Type B pancreatic cell (in vitro differentiated cells): ENCODE measurements around the gene CCDC80. TPM values are rescaled to one million over a fixed set of nuclear protein-coding genes. Genes with fewer than 3 reads are reported as not detected.

Experiments
- DNase-seq: peaks from one replicate; pipeline ENCODE4 v3.0.0; 2021; ENCODE audit warnings: mixed read lengths; ENCODE audit not compliant: unreplicated experiment; ENCODE audit errors: extremely low spot score
- H3K27ac Mint-ChIP-seq: 2 replicates; pipeline ENCODE4 v1.8.0; 2021; ENCODE audit warnings: mild to moderate bottlenecking, mixed read lengths
- H3K27me3 Mint-ChIP-seq: 2 replicates; pipeline ENCODE4 v1.8.0; 2021; ENCODE audit warnings: mixed read lengths
- H3K36me3 Mint-ChIP-seq: 2 replicates; pipeline ENCODE4 v1.8.0; 2021; ENCODE audit warnings: mixed read lengths
- H3K4me1 Mint-ChIP-seq: one replicate; pipeline ENCODE4 v1.8.0; 2021; ENCODE audit warnings: mixed read lengths; ENCODE audit not compliant: unreplicated experiment
- H3K4me3 Mint-ChIP-seq: 2 replicates; pipeline ENCODE4 v1.8.0; 2021; ENCODE audit warnings: mild to moderate bottlenecking, mixed read lengths
- H3K9me3 Mint-ChIP-seq: 2 replicates; pipeline ENCODE4 v1.8.0; 2021; ENCODE audit warnings: mixed read lengths
- total RNA-seq: library from RNA; stranded (reverse); gene quantifications from 2 replicates; pipeline ENCODE4 v1.2.1, GENCODE V29; 2021; ENCODE audit warnings: low replicate concordance
- TF ChIP-seq, protein P1 (sequence below): fragments of 200-600 bp; sonication (generic); conservative IDR thresholded peaks from 2 replicates; pipeline ENCODE4 v1.5.0; 2021; ENCODE audit warnings: antibody characterized with exemption, mild to moderate bottlenecking

The CCDC80 gene
- total RNA-seq, 1 donor from 2014 or later: 174 TPM

DNA sequence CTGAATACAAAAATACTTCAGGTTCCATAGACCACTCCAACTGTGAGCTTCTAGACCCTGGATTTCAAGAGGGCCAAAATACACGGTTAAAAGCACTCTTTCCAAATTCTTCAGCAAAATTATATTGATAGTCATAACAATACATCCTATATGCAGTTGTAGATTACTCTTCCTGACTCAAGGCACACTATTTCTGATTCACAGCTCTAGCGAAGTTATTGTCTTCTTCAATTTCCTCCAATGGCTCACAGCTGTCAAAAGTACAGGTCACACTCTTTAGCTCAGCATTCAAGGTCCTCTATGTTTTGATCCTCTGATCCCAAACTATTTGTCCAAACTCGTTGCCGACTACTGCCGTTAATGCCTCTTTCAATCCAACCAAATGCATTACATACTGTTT lies 13.5 kb upstream of the CCDC80 start:
- TF ChIP-seq, protein P1, sequence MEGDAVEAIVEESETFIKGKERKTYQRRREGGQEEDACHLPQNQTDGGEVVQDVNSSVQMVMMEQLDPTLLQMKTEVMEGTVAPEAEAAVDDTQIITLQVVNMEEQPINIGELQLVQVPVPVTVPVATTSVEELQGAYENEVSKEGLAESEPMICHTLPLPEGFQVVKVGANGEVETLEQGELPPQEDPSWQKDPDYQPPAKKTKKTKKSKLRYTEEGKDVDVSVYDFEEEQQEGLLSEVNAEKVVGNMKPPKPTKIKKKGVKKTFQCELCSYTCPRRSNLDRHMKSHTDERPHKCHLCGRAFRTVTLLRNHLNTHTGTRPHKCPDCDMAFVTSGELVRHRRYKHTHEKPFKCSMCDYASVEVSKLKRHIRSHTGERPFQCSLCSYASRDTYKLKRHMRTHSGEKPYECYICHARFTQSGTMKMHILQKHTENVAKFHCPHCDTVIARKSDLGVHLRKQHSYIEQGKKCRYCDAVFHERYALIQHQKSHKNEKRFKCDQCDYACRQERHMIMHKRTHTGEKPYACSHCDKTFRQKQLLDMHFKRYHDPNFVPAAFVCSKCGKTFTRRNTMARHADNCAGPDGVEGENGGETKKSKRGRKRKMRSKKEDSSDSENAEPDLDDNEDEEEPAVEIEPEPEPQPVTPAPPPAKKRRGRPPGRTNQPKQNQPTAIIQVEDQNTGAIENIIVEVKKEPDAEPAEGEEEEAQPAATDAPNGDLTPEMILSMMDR: no peak
- Mint-ChIP-seq H3K36me3 (no peaks in the 10 kb centered on the region), H3K27me3 (no peaks in the 10 kb centered on the region), H3K9me3 (peaks cover 14% of the 10 kb centered on the region), H3K27ac (no peak overlapping the region), H3K4me1 (no peaks in the 10 kb centered on the region), H3K4me3 (no peak overlapping the region)
- DNase-seq: no peak

DNA sequence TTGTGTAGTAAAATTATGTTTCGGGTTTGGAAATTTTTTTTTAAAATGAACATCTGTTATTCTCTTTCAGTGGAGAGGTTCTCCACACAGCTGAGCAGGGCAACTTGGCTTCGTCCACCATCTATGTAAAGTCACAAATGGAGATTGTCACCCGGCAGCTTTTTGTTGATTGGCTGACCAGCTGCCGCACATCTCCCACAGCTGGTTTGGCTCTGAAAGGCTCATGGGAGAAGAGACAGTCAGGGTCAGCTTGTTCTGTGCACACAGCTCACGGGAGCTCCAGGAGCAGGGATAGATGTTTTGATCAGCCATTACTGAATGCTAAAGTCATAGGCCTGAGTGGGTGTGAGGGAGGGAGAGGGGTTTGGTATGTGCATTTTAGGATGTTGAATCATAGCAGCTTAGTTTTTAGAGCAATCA lies 12.9 kb upstream of the CCDC80 start:
- Mint-ChIP-seq H3K27me3 (no peaks in the 10 kb centered on the region), H3K4me3 (no peak overlapping the region), H3K27ac (peak overlapping the region; percentile 14), H3K4me1 (peaks cover 1% of the 10 kb centered on the region), H3K36me3 (no peaks in the 10 kb centered on the region), H3K9me3 (peaks cover 14% of the 10 kb centered on the region)
- TF ChIP-seq, protein P1: no peak
- DNase-seq: no peak

DNA sequence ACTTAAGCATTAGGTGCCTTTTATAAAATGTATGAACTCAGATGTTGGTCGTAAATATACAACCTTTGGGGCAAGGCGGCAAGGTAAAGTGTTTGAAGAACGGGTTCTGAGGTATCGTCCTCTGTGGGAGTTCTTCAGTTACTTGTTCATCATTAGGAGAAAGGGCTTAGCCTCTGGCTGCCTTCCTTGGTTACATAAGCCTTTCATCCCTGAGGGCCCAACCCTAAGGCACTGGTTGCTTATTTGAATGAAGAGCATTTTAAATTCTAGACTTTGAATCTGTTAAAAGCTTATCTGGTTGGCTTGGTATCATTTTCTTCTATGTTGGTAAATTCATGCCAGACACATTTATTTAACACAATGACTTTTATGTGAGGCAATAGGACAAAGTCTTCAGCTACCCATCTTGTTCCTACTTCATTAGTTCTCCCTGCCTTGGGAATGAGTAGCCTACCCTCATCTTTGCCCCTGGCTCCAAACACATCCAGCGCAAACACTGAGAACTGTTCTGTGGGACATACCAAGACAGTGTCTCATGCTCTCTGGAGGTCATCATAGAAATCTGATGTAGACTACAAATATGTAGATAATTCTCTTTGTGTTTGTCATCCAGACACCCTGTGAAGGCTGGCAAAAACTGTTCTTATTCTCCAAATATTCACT lies 12.4 kb upstream of the CCDC80 start:
- H3K4me1 Mint-ChIP-seq: peaks cover 3% of the 10 kb centered on the region
- H3K27me3 Mint-ChIP-seq: no peaks in the 10 kb centered on the region
- H3K9me3 Mint-ChIP-seq: peaks cover 10% of the 10 kb centered on the region
- H3K4me3 Mint-ChIP-seq: no peak overlapping the region
- no peak for DNase-seq
- H3K27ac Mint-ChIP-seq: peak overlapping the region; percentile 14
- TF ChIP-seq, protein P1: no peak
- H3K36me3 Mint-ChIP-seq: no peaks in the 10 kb centered on the region

DNA sequence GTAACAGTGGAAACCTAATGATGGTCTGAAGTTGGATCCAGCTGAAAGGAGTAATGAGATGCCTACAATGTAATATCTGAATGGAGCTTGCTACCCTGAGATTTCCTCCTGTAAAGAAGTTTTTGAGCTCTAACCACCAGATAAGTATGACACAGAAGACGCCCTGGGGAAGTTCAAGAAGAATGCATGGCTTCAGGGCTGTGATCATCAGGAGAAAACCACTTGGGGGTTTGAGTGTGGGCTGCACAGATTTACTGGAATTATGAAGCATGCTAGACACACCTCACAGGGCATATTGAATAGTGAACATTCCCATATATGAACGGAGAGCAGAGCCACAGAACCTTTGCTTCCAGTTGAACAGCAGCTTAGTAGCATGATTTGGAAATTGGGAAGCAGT lies 10.6 kb upstream of the CCDC80 start:
- TF ChIP-seq, protein P1: no peak
- H3K9me3 Mint-ChIP-seq: peaks cover 12% of the 10 kb centered on the region
- H3K4me1 Mint-ChIP-seq: peaks cover 12% of the 10 kb centered on the region
- H3K36me3 Mint-ChIP-seq: no peaks in the 10 kb centered on the region
- H3K27me3 Mint-ChIP-seq: no peaks in the 10 kb centered on the region
- no peak for DNase-seq
- H3K27ac Mint-ChIP-seq: no peak overlapping the region
- H3K4me3 Mint-ChIP-seq: no peak overlapping the region

DNA sequence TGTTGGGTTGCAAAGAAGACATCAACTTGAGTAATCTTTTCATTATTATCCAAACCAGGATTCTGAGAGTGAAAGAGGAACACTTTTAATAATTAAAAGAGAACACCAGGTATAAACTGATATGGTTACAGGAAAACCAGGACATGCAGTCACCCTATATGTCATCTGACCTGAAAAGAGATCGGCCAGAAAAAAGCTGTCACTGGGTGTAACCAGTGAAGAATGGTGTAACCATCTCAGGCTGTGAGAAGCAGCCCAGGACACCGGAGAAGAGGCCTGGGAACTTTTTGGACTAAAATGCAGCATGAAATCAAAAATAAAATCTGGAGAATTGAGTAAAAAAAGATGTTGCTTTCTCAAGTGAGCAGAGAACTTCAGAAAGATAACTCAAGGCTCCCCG lies 10.1 kb upstream of the CCDC80 start:
- Mint-ChIP-seq H3K4me3 (no peak overlapping the region), H3K4me1 (peaks cover 16% of the 10 kb centered on the region), H3K27ac (no peak overlapping the region), H3K9me3 (peaks cover 12% of the 10 kb centered on the region), H3K36me3 (no peaks in the 10 kb centered on the region), H3K27me3 (no peaks in the 10 kb centered on the region)
- no peak for DNase-seq
- TF ChIP-seq, protein P1: no peak

DNA sequence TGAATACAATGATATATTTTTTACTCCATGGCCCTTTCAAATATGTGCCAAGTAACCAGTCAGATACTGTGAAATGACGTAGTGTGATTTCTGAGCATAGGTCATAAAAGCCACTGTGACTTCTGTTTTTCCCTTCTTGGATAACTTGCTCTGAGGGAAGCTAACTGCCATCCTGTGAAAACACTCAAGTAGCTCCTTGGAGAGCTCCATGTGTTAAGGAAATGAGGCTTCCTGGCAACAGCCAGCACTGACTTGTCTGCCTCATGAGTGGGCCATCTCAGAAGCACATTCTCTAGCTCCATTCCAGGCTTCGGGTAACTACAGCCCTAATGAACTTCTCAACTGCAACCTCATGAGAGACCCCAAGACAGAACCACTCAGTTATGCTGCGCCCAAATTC lies 9.5 kb upstream of the CCDC80 start:
- Mint-ChIP-seq H3K4me1 (peaks cover 16% of the 10 kb centered on the region), H3K36me3 (no peaks in the 10 kb centered on the region), H3K9me3 (peaks cover 12% of the 10 kb centered on the region), H3K27ac (no peak overlapping the region), H3K27me3 (no peaks in the 10 kb centered on the region), H3K4me3 (no peak overlapping the region)
- DNase-seq: no peak
- TF ChIP-seq, protein P1: no peak
